GM19395 (cell line): Measurements from ENCODE around the gene LKAAEAR1.
"Not testable (repeated sequence)": the region's sequence is repeated elsewhere in the genome, so short reads cannot be mapped to it uniquely, and the experiment has no call there.

Experiments used
- ATAC-seq: cut with Tn5 transposase; IDR thresholded peaks from one replicate; pipeline ENCODE4 v1.9.1; 2021; ENCODE audit warnings: mild to moderate bottlenecking, moderate library complexity; ENCODE audit not compliant: unreplicated experiment

The LKAAEAR1 gene, protein sequence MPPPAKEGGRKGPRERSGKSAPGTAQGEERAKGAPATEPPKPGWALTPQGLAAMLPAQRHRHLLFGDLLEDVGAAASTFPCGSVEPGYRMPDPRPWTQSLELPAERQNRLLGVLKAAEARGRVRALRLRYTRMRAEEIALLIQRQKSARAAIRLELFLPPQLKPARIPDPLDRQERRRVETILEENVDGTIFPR

DNA sequence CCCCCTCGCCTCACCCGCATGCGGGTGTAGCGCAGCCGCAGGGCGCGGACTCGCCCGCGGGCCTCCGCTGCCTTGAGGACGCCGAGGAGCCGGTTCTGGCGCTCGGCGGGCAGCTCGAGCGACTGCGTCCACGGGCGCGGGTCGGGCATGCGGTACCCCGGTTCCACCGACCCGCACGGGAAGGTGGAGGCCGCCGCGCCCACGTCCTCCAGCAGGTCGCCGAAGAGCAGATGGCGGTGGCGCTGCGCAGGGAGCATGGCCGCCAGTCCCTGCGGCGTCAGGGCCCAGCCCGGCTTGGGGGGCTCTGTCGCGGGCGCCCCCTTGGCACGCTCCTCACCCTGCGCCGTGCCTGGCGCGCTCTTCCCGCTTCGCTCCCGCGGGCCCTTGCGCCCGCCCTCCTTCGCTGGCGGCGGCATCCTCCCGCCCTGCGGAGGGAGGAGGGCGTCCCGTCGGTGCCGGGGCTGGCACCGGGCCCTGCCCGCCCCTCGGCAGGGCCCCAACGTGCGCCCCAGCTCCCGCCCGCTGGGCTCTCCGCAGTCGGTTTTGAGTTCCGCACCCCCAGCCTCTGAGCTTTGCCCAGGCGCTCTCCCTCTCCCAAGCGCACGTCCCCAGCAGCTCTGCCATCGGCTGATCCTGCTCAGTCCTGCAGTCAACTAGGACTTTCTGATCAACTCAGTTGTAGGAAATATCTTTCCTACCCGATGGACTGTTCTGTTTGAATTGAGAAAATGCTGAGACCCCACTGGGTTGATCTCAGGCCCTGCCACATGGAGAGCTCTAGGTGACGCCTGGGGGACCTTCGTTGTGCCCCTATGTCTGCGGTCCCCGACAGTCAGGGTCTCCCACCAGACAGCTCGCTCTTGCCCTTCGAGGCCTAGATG lies at the start of gene LKAAEAR1:
LKAAEAR1 (minus strand) TSS at position 595 of the 881 bp plus-strand sequence; CDS start at position 416, 179 bp downstream.
- no peak for ATAC-seq

- no peak for ATAC-seq
Measured at GRCh38 chr20:64131406-64131805, 47.2 kb upstream of the LKAAEAR1 start.

- ATAC-seq, result no peak
Measured at GRCh38 chr20:64130876-64131275, 46.7 kb upstream of the LKAAEAR1 start.

- no peak for ATAC-seq
Measured at GRCh38 chr20:64130271-64130670, 46.1 kb upstream of the LKAAEAR1 start.

GRCh38 chr20:64129146-64129782 lies 45.1 kb upstream of the LKAAEAR1 start:
- ATAC-seq, result no peak

DNA sequence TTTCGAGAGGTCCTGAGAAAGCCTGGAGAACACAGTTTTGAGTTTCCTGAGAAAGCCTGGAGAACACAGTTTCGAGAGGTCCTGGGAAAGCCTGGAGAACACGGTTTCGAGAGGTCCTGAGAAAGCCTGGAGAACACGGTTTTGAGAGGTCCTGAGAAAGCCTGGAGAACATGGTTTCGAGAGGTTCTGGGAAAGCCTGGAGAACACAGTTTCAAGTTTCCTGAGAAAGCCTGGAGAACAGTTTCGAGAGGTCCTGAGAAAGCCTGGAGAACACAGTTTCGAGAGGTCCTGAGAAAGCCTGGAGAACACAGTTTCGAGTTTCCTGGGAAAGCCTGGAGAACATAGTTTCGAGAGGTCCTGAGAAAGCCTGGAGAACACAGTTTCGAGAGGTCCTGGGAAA lies 39.3 kb upstream of the LKAAEAR1 start:
- not testable (repeated sequence) for ATAC-seq

GRCh38 chr20:64122927-64123326 lies 38.7 kb upstream of the LKAAEAR1 start:
- not testable (repeated sequence) for ATAC-seq

DNA sequence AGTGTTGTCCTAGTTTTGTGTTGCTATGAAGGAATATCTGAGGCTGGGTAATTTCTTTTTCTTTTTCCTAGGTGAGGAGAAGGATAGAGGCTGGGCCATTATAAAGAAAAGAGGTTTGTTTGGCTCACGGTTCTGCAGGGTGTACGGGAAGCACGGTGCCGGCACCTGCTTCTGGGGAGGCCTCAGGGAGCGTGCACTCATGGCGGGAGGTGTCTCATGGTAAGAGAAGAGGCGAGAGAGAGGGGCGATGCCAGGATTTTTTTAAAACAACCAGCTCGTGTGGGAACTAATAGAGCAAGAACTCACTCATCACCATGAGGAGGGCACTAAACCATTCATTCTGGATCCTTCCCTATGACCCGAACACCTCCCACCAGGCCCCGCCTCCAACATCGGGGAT lies 37.4 kb upstream of the LKAAEAR1 start:
- ATAC-seq, result no peak

DNA sequence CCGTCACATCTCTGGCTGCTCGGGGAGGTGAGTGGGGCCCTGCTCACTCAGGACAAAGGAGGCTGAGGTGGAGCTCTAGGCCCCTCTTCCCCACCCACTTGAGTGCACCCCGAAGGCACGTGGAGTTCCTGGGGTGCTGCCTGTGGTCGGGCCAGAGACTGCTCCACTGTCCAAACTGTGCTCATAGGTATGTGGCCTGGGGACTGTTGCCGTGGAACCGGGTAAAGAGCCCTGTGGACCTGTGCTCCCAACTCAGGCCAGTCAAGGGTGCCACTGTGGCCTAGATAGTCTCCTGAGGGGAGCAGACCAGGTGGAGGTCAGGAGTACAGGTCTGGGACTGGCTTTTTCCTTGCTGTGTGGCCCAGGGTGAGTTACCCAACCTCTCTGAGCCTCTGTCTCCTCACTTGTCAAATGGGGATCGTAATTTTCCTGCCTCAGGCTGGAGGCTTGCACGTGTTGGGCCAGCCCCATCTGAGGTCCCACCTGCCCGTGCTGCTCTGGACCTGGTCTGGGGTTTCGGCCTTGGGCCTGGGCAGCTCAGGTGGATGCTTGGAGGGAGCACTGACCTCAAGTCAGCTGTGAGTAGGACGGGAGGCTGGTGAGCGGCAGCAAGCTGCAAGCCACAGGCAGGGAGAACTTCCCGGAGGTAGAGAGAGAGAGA lies 35.6 kb upstream of the LKAAEAR1 start:
- no peak for ATAC-seq

DNA sequence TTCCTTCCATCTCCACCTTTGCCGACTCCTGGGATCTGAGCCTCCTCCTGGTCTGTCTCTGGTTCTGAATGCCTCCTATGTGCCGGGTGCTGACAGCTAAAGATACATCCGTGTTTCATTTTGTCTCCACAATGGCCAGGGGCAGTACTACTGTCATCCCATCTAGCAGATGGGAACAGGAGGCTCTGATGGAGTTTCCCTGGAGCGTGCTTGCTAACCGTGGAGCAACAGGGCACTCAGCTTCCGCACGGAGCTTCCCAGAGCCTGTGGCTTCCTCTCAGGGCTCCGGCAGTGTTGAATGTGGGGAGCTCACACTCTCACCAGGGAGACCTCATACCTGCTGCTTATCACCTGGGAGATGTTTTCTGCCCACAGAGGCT lies 35.1 kb upstream of the LKAAEAR1 start:
- ATAC-seq, result no peak

GRCh38 chr20:64117432-64117777 lies 33.2 kb upstream of the LKAAEAR1 start:
- ATAC-seq, result not testable (repeated sequence)

DNA sequence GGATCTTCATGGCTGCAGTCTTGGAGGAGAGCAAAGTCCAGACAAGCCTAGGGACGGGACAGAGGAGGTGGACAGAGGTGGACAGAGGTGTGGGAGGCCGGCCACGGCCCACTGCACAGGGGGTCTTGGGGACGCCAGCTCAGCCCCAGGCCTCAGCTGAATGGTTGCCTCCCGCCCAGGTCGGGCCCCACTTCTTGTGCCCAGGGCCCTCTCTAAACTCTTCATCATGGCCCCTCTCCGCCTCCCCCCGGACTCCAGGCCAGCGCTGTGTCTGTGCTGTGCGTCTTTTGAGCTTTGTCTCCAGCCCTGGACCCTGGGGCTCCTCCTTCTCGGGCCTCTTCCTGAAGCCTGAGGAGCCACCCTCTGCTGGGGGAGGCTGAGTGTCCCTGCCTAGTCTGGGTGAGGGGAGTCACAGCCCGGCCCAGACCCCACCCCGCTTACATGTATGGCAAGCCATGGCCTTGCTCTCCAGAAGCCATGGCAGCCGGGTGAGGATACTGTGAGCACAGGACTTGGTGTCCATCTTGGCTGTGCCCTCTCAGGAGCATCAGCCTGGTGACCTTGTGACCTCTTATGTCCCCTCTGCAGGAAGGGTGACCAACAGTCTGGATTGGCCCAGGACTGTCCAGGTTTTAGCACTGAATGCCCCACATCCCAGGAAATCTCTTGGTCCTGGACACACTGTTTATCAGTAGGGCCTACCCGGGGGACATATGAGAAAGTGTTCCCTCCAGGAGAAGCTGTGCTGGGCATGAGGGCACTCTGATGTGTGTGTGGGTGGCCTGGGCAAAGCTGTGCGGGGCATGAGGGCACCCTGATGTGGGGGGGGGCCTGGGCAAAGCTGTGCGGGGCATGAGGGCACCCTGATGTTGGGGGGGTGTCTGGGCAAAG lies 32.6 kb upstream of the LKAAEAR1 start:
- no peak for ATAC-seq

GRCh38 chr20:64116016-64116415 lies 31.8 kb upstream of the LKAAEAR1 start:
- no peak for ATAC-seq

DNA sequence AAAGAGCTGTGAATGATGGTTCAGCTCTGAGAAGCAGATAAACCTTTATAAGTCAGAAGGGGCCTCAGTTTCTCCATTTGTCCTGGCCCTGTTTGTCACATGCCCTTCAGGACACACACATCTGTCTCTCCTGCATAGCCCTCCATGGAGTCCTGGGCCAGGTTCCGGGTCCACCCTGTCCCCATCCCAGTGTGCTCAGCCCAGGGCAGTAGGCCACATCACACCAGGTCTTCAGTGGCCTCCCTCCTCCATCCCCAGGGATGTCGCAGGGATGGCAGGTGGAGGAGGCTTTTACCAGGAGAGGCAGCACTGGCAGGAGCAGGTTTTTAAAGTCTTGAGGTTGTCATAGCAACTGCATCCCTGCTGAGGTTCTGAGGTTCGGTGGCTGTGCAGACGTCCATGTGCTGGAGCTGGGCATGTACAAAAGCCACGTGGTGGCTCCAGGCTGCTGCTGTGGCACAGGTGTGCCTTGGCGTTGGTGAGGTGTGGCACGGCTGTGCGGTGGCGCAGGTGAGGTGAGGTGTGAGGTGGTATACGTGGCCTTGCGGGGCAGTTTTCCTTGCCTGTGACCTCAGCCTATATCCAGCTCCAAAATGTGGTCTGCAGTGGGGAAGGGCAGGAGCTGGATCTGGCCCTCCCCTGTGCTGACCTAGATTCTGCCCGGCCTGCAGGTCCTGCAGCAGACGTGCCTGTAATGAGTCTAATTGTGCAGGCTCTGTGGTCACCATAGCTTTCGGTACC lies 31.1 kb upstream of the LKAAEAR1 start:
- no peak for ATAC-seq

DNA sequence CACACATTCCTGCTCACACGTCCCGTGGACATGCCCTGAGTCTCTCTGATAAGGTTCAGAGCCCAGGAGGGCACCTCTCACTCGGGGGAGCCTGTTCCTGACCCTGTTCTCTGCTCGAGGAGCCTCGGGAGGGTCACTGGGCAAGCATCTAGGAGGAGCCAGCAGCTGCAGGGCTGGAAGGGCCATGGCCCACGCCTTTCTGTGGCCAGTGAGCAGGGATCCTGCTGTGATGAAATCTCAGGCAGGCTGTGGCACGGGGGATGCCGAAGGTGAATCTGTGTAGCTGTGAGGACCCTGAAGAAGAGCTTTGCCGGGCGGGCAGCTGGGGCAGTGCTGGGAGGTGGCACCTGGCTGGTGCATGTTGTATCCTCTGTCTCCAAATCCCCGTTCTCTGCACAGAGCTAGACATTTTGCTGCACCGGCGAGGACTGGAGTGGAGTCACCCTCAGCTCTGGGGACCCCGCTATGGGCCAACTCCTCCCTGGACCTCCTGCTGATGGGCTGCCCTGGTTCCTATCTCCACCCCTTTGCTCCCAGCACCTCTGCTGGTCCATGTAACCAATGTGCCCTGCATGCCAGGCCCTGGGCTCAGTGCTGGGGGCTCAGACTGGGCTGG lies 30.3 kb upstream of the LKAAEAR1 start:
- ATAC-seq, result no peak

DNA sequence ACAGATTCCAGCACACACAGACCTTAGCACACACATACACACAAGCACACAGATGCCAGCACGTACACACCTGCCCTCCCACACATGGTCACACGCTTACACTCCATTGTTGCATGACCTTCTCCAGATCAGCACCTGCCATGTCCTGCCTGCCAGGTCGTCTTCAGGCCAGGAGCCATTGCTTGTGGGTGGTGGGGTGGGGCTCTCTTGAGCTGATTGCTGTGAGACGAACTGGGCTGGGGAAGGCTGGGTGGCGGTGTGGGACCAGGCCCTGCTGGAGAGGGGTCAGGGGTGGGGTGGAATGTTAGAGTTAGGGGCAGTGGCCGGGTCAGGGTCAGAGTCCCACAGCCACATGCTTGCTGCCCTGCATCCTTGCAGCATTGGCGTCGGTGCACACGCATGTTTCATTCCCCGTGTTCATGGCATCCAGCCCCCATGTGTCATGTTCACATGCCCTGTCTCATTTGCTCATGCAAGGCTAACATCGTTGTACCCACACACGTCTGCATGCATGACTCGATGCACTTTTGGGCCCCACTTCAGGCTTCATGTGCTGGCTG lies 29.7 kb upstream of the LKAAEAR1 start:
- no peak for ATAC-seq

- ATAC-seq, result no peak
Measured at GRCh38 chr20:64113444-64113775, 29.2 kb upstream of the LKAAEAR1 start.

DNA sequence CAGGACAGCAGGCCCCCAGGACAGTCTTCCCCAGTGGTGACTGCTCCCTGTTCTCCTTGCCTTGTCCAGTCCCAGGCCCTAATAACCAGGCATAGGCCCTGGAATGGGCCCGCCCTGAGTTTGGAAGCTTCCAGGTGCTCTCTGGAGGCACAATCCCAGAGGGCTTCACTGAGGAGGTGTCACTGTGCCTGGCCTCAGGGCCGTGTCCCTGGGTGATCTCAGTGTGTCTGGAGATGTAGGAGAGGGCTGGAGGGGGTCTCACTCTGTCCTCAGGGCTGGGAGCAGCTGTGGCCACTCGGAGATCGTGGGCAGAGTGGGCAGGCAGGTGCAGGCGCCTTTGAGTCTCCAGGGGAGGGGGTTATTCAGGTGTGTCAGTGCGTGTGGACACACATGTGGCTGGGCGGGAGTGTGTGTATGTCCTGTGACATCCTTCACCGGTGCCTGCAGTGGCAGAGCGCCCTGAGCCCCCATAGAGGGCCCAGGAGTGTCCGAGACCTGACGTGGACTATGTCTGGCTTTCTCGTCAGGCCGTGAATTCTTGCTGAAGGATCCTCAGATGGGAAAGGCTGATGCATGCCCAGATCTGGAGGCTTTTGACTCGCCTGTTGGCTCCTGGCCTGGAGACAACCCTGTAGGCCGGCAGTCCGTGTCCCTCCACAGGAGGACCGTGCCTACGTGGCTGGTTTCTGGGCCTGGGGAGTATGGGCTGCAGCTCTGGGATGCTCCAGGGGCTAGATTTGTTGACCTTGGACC lies 28.7 kb upstream of the LKAAEAR1 start:
- no peak for ATAC-seq
